ENCODE measurements around the gene TMEM72.
A peak's percentile ranks its signal among the peaks of the same experiment; 100 is the strongest.

Gene TMEM72

GRCh38 chr10:44956717-44957706, 45.9 kb downstream of the TMEM72 start:
- H3K4me3 ChIP-seq (ENCODE audit: low read depth, low read length) = no peak overlapping the region
- DNase-seq (ENCODE audit: low read depth, low spot score) = no peak
- TF ChIP-seq CTCF (IDR thresholded peaks at IDR 0.05; ENCODE audit: low read depth, low read length) = no peak
- in situ Hi-C loops (cut with HindIII; ENCODE audit: low sequenced_read_pairs) = no loop called here

GRCh38 chr10:44958196-44958897, 47.2 kb downstream of the TMEM72 start:
- in situ Hi-C loops (cut with HindIII; ENCODE audit: low sequenced_read_pairs) = no loop called here

DNA sequence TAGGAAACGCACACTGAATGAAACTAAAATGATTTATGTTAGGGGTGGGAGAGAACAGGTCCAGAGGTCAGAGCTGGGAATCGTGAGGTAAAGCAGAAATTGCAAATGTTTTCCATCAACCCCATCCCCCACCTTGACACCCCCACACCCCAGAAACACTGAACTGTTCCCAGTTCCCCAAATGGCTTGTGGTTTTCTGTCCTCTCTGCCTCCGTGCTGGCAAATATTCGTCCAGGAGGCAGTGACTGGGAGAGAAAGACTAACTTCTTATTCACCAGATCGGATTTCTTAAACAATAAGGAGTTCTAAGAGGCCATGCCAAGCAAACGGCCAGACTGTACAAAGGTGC, 47.7 kb downstream of the TMEM72 start:
- no peak for DNase-seq (ENCODE audit: low read depth, low spot score)
- in situ Hi-C loops (cut with HindIII; ENCODE audit: low sequenced_read_pairs) = no loop called here
- TF ChIP-seq CTCF (IDR thresholded peaks at IDR 0.05; ENCODE audit: low read depth, low read length) = no peak
- H3K4me3 ChIP-seq (ENCODE audit: low read depth, low read length) = peak overlapping the region; percentile 65

More at GRCh38 chr10:44958196-44958897, 47.2 kb downstream of the TMEM72 start:
- DNase-seq (ENCODE audit: low read depth, low spot score) = no peak
- TF ChIP-seq CTCF (IDR thresholded peaks at IDR 0.05; ENCODE audit: low read depth, low read length) = no peak
- H3K4me3 ChIP-seq (ENCODE audit: low read depth, low read length) = peak overlapping the region; percentile 65

DNA sequence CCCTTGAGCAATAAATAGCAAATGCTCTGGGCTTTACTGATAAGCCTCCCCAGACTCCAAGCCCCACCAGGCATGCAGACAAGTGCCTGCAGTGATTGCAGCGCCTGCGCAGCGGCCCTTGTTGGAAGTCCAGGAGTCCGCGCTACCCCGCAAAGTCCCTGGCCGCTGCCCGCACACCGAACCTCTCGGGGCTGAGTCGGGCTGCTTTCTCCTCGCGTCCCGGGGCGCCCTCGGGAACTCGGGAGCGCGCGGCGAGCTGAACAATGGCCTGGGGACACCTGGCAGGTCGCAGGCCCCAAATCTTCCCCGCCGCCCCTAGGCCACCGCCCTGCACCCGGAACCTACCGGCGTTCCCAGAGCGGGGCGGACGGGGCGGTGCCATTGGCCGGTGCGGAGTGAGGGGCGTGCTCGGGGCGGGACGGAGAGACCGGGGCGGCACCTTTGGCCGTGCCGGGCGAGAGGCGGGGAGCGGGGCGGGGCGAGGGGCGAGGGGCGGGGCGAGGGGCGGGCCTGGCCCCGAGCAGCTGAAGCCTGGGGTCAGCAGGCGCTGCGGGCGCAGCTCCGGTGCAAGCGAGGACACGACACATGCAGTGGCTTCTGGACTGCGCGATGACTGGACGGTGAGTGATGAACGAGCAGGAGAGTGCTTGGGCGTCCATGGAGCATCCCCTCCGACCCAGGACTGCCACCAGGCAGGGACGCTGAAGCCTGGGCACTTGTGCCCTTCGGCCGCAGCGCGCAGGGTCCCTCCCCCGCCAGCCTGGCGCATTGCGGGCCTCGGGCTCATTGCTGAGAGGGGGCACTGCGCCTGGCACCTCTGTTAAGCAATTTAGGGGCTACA, 48.3 kb downstream of the TMEM72 start, which contains the start of gene RASSF4:
RASSF4 (plus strand) TSS at position 556 of the 841 bp plus-strand sequence. CDS start 10,401 bp downstream, outside the sequence.
- no peak for TF ChIP-seq CTCF (IDR thresholded peaks at IDR 0.05; ENCODE audit: low read depth, low read length)
- peak; percentile 80 for DNase-seq (ENCODE audit: low read depth, low spot score)
- in situ Hi-C loops (cut with HindIII; ENCODE audit: low sequenced_read_pairs) = no loop called here
- peak within 1 kb of the TSS; percentile 65 for H3K4me3 ChIP-seq (ENCODE audit: low read depth, low read length)

DNA sequence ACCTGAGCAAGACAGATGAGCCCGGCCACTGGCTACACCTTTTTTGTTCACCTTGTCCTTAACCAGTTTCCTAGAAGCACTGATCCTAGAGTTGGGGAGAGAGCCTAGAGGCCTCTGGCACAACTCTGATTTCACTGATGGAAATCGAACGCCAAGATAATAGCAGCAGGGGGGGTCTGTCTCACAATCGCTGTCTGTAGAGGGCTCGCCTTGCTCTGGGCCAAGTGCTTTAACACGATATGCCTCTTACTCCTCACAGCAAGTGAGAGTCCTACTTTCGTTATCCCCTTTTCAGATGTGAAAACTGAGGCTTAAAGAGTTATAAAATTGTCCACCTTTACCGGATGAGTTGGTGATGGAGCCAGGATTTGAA, 48.9 kb downstream of the TMEM72 start:
- in situ Hi-C loops (cut with HindIII; ENCODE audit: low sequenced_read_pairs) = no loop called here
- no peak for DNase-seq (ENCODE audit: low read depth, low spot score)
- H3K4me3 ChIP-seq (ENCODE audit: low read depth, low read length) = peak overlapping the region; percentile 49
- TF ChIP-seq CTCF (IDR thresholded peaks at IDR 0.05; ENCODE audit: low read depth, low read length) = no peak
